Gastrocnemius medialis (tissue), 4 donors: ENCODE data around the gene GALK2. TPM values are rescaled to one million over a fixed set of nuclear protein-coding genes. Genes with fewer than 3 reads are reported as not detected.

Experiments used
- ATAC-seq, 2 donors: fragments of 150-250 bp; one replicate each; pipeline ENCODE4 v1.9.1; 2016
- DNase-seq, 2 donors: peaks; one replicate each; pipeline ENCODE4 v3.0.0-alpha.2; 2019
- H3K27ac ChIP-seq, 4 donors: fragments of 200-600 bp; sonication (generic); 1 replicate in 1 of 4; 2 replicates in 3 of 4; pipeline ENCODE4 v1.5.1; 2016 to 2018; ENCODE audit warnings: mild to moderate bottlenecking in 2 of 4, moderate library complexity in 1 of 4
- H3K27me3 ChIP-seq, 3 donors: fragments of 200-600 bp; sonication (generic) in 2 of 3; 1 replicate in 1 of 3; 2 replicates in 2 of 3; pipeline versions ENCODE4 v1.5.1 to v1.6.0; 2016 to 2019; ENCODE audit warnings: mild to moderate bottlenecking in 1 of 3, moderate library complexity in 1 of 3
- H3K36me3 ChIP-seq, 2 donors: fragments of 200-600 bp; sonication (generic) in 1 of 2; one replicate each; pipeline ENCODE4 v1.5.1; 2017 to 2018
- H3K4me1 ChIP-seq, 2 donors: fragments of 200-600 bp; sonication (generic) in 1 of 2; one replicate each; pipeline ENCODE4 v1.5.1; 2016 to 2017; ENCODE audit warnings: mild to moderate bottlenecking in 2 of 2
- H3K4me3 ChIP-seq, 4 donors: fragments of 200-600 bp; sonication (generic) in 3 of 4; 1 replicate in 1 of 4; 2 replicates in 3 of 4; pipeline ENCODE4 v1.5.1; 2016 to 2019; ENCODE audit warnings: mild to moderate bottlenecking in 2 of 4
- H3K9me3 ChIP-seq, 3 donors: fragments of 200-600 bp; sonication (generic) in 2 of 3; 1 replicate in 1 of 3; 2 replicates in 2 of 3; pipeline ENCODE4 v1.5.1; 2016 to 2019
- CTCF ChIP-seq, 5 experiments: fragments of 450-650 bp in 3 of 5; fragments of 200-600 bp in 2 of 5; sonication (generic) in 2 of 5; IDR thresholded peaks in 4 of 5; conservative IDR thresholded peaks in 1 of 5; 1 replicate in 4 of 5; 2 replicates in 1 of 5; pipeline ENCODE4 v1.5.1; 2016 to 2019; ENCODE audit warnings: antibody characterized with exemption in 5 of 5, mild to moderate bottlenecking in 3 of 5, moderate library complexity in 3 of 5
- POLR2A ChIP-seq, 2 donors: fragments of 450-650 bp; IDR thresholded peaks; one replicate each; pipeline ENCODE4 v1.6.1; 2017; ENCODE audit warnings: antibody characterized with exemption in 2 of 2, mild to moderate bottlenecking in 2 of 2, moderate library complexity in 2 of 2
- in situ Hi-C, 4 donors: fragments of 200-750 bp; cut with MboI; loops; one replicate each; pipeline versions ENCODE4 v1.15.0 to v1.8.0; 2017; ENCODE audit warnings: low sequenced_read_pairs in 4 of 4
- intact Hi-C: fragments of 100-400 bp; cut with DNase I; formaldehyde crosslinking; loops from one replicate; pipeline ENCODE4 v1.15.1; 2023; ENCODE audit warnings: low total_unique reads
- total RNA-seq, 4 donors: library from RNA; depleted of rRNA; stranded (reverse); fragments of >200 nt; gene quantifications; one replicate each; pipeline versions ENCODE4 v1.1.0 to v1.2.3, GENCODE V29; 2016

Gene GALK2
- total RNA-seq, 4 donors from 2014 or later, result 19.1 to 29.5 (median 22.9) TPM

- peaks cover 0 to 30% of the 10 kb centered on the region in 2 donors for H3K4me1 ChIP-seq
- no peak overlapping the region for H3K4me3 ChIP-seq
- H3K36me3 ChIP-seq, result no peaks in the 10 kb centered on the region
- no peak for DNase-seq
- ATAC-seq, result no peak
- intact Hi-C loops, result no loop called here
- TF ChIP-seq POLR2A (IDR thresholded peaks at IDR 0.05), result no peak
- TF ChIP-seq CTCF (IDR thresholded peaks at IDR 0.05 in 4 of 5, conservative IDR thresholded peaks at IDR 0.05 in 1 of 5), result no peak
- in situ Hi-C loops, result no loop called here
- no peak overlapping the region for H3K27ac ChIP-seq
- no peaks in the 10 kb centered on the region for H3K9me3 ChIP-seq
- no peaks in the 10 kb centered on the region for H3K27me3 ChIP-seq
Observed at GRCh38 chr15:49273734-49274318, 103.8 kb downstream of the GALK2 start.

- peak overlapping the region in 3 of 4 donors; percentile 57 to 81 (median 63) for H3K27ac ChIP-seq
- peaks cover 8 to 27% of the 10 kb centered on the region in 2 donors for H3K4me1 ChIP-seq
- H3K9me3 ChIP-seq, result no peaks in the 10 kb centered on the region
- DNase-seq (no peak), ATAC-seq (no peak)
- H3K27me3 ChIP-seq, result no peaks in the 10 kb centered on the region
- no peak overlapping the region for H3K4me3 ChIP-seq
- TF ChIP-seq POLR2A (IDR thresholded peaks at IDR 0.05), result no peak
- intact Hi-C loops, result no loop called here
- in situ Hi-C loops, result no loop called here
- peaks cover 0 to 6% of the 10 kb centered on the region in 2 donors for H3K36me3 ChIP-seq
Observed at GRCh38 chr15:49278751-49279150, 108.7 kb downstream of the GALK2 start.

GRCh38 chr15:49279521-49280456, 109.7 kb downstream of the GALK2 start:
- TF ChIP-seq CTCF (IDR thresholded peaks at IDR 0.05 in 4 of 5, conservative IDR thresholded peaks at IDR 0.05 in 1 of 5) (no peak), POLR2A (IDR thresholded peaks at IDR 0.05) (no peak)
- no peak overlapping the region for H3K4me3 ChIP-seq
- peak overlapping the region; percentile 57 to 81 (median 64) for H3K27ac ChIP-seq
- H3K36me3 ChIP-seq, result peaks cover 0 to 16% of the 10 kb centered on the region in 2 donors
- in situ Hi-C loops (no loop called here), intact Hi-C loops (no loop called here)
- ATAC-seq, result peak; percentile 90 to 93
- H3K9me3 ChIP-seq, result no peaks in the 10 kb centered on the region
- DNase-seq, result no peak
- no peaks in the 10 kb centered on the region for H3K27me3 ChIP-seq
- peaks cover 8 to 27% of the 10 kb centered on the region in 2 donors for H3K4me1 ChIP-seq

GRCh38 chr15:49282366-49282765, 112.3 kb downstream of the GALK2 start:
- H3K27me3 ChIP-seq, result no peaks in the 10 kb centered on the region
- no peak overlapping the region for H3K27ac ChIP-seq
- intact Hi-C loops (no loop called here), in situ Hi-C loops (no loop called here)
- H3K4me3 ChIP-seq, result no peak overlapping the region
- DNase-seq (no peak), ATAC-seq (no peak)
- TF ChIP-seq CTCF (IDR thresholded peaks at IDR 0.05 in 4 of 5, conservative IDR thresholded peaks at IDR 0.05 in 1 of 5) (no peak), POLR2A (IDR thresholded peaks at IDR 0.05) (no peak)
- no peaks in the 10 kb centered on the region for H3K9me3 ChIP-seq
- peaks cover 0 to 19% of the 10 kb centered on the region in 2 donors for H3K36me3 ChIP-seq
- peaks cover 8 to 16% of the 10 kb centered on the region in 2 donors for H3K4me1 ChIP-seq
